ENCODE data around the gene SNAI3.

DNA sequence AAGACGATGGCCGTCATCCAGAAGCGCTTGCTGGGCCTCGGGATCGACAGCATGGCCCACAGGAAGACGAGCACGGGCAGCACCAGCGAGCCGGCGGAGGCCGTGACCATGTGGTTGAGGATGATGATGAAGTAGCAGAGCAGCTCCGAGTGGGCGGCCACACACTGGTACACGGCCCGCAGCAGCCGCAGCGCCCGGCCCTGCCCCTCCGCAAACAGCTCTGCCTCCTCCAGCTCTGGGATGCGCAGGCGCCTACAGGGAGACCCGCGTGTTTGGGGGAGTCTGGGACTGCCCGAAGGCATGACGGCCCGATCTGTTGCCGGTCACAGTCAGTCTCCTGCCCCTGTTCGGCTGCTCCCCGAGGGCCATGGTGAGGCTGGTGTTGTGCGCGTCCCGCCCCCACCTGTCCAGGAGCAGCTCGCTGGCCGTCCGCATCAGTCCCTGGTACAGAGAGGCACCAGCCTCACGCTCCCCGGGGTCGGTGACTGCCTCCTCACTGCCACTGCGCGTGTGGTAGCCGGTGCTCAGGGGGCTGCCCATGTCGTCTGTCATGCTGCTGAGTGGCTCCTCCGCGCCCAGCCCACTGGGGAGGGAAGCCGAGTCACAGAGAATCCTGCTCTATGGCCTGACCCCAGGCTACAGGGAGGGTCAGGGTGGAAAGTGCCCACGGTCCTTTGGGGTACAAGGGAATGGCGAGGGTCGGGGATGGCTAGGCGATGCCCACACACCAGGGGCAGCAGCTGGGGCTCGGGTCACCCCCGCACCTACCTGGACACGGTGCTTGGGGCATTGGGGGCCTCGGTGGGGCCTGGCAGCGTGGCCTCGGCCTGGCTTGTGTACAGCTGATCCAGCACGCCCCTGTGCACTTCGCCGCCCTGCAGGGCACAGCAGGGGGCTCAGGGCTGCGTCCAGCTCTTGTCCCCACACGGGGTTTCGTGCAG lies 35.8 kb upstream of the SNAI3 start:
- TF ChIP-seq POLR2A (IDR thresholded peaks at IDR 0.05): no peak
- TF ChIP-seq, protein P1, sequence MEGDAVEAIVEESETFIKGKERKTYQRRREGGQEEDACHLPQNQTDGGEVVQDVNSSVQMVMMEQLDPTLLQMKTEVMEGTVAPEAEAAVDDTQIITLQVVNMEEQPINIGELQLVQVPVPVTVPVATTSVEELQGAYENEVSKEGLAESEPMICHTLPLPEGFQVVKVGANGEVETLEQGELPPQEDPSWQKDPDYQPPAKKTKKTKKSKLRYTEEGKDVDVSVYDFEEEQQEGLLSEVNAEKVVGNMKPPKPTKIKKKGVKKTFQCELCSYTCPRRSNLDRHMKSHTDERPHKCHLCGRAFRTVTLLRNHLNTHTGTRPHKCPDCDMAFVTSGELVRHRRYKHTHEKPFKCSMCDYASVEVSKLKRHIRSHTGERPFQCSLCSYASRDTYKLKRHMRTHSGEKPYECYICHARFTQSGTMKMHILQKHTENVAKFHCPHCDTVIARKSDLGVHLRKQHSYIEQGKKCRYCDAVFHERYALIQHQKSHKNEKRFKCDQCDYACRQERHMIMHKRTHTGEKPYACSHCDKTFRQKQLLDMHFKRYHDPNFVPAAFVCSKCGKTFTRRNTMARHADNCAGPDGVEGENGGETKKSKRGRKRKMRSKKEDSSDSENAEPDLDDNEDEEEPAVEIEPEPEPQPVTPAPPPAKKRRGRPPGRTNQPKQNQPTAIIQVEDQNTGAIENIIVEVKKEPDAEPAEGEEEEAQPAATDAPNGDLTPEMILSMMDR (IDR thresholded peaks at IDR 0.05): no peak
